HG03342 (cell line): ENCODE data around the gene NR2C2AP.

Experiments
- ATAC-seq: cut with Tn5 transposase; IDR thresholded peaks from one replicate; pipeline ENCODE4 v1.9.1; 2021; ENCODE audit warnings: mild to moderate bottlenecking, moderate library complexity; ENCODE audit not compliant: unreplicated experiment

The NR2C2AP gene

GRCh38 chr19:19215792-19216191 lies 12.6 kb upstream of the NR2C2AP start:
- ATAC-seq, result no peak

DNA sequence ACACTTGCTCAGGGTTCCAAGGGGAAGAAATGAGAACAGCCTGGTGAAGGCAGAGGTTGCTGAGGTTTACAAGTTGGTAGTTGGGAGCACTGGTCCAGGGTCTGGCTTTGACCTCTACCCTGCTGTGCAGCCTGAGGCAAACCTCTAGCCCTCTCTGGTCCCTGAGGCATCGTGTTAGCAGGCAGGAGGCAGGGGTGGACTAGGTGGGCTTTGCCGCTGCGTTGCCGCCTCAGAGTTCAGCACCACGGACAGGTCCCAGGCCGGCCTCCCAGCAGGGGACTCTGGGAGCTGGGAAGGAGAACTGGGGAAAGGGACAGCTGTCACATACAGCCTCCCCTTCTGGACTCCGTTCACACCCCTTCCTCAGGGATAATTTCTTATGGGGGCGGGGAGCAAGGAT lies 11.7 kb upstream of the NR2C2AP start:
- ATAC-seq, result no peak

GRCh38 chr19:19214159-19214490 lies 10.9 kb upstream of the NR2C2AP start:
- no peak for ATAC-seq

DNA sequence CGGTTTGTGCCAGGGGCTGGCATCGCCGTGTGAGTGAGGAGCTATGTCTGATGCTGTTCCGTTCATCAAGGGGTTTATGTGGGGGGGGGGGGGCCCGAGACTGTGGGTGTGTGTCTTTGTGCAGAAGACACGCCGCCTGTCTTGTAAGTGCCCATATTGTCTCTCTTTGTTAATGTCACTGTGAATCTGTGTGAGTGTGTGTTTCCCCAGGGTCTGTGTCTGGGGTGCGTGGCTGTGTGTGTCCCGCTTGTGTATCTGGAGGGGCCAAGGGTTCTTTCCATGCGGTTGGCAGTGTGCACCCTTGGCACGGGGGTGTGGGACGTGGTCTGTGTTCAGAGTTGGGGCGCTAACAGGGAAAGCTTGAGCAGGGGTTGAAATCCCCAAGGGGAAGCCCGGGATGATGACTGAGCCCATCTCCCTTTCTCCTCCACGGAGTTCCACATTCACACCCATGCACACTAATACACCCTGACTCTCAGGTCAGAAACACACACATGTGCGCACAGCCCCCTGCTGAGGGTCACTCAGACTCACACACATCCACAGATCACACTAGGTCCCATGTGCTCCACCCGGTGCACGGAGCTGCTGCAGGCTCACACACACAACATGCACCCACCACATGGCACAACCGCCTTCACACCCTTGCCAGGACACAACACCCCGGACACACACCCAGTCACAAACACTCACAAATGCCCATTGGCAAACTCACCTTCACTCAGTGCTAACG lies 10.4 kb upstream of the NR2C2AP start:
- no peak for ATAC-seq

- ATAC-seq, result no peak
Observed at GRCh38 chr19:19212916-19213315, 9.7 kb upstream of the NR2C2AP start.

- ATAC-seq, result no peak
Observed at GRCh38 chr19:19211499-19212420, 8.5 kb upstream of the NR2C2AP start, which contains the start of gene NCAN. NCAN (plus strand) TSS chr19:19211958; CDS start chr19:19216954, 4,996 bp downstream.

- no peak for ATAC-seq
Observed at GRCh38 chr19:19209372-19209771, 6.2 kb upstream of the NR2C2AP start.

DNA sequence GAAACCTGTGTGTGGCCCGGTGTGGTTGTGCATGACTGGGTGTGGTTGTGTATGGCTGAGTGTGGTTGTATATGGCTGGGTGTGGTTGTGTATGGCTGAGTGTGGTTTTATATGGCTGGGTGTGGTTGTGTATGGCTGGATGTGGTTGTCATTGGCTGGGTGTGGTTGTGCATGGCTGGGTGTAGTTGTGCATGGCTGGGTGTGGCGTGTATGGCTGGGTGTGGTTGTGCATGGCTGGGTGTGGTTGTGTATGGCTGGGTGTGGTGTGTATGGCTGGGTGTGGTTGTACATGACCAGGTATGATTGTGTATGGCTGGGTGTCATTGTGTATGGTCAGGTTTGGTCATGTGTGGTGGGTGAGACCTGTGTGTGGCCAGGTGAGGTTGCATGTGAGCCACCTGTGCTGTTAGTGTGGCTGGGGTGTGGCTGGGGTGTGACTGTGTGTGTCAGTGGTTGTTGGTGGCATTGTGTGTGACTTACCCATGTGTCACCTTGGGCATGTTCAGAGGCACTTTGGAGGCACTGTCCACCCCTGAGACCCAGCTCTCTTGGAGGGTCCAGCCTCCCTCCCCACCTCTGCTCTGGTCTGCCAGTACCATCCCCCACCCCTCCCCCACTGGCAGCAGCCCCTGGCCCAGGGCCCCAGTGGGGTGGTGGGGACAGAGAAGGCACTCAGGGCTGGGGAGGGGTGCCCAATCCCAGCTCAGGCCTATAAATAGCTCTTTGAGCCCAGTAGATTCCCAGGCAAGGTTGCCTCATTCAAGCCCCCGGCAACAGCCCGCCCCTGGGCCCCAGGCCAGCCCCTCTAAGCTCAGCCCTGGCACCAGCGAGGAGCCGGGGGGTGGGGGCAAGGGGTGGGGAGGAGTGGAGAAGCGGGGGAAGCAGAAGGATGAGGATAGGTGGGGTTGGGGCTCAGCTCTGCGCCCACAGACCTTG lies 4.7 kb upstream of the NR2C2AP start:
- ATAC-seq, result no peak

GRCh38 chr19:19206938-19207337 lies 3.7 kb upstream of the NR2C2AP start:
- ATAC-seq, result no peak

DNA sequence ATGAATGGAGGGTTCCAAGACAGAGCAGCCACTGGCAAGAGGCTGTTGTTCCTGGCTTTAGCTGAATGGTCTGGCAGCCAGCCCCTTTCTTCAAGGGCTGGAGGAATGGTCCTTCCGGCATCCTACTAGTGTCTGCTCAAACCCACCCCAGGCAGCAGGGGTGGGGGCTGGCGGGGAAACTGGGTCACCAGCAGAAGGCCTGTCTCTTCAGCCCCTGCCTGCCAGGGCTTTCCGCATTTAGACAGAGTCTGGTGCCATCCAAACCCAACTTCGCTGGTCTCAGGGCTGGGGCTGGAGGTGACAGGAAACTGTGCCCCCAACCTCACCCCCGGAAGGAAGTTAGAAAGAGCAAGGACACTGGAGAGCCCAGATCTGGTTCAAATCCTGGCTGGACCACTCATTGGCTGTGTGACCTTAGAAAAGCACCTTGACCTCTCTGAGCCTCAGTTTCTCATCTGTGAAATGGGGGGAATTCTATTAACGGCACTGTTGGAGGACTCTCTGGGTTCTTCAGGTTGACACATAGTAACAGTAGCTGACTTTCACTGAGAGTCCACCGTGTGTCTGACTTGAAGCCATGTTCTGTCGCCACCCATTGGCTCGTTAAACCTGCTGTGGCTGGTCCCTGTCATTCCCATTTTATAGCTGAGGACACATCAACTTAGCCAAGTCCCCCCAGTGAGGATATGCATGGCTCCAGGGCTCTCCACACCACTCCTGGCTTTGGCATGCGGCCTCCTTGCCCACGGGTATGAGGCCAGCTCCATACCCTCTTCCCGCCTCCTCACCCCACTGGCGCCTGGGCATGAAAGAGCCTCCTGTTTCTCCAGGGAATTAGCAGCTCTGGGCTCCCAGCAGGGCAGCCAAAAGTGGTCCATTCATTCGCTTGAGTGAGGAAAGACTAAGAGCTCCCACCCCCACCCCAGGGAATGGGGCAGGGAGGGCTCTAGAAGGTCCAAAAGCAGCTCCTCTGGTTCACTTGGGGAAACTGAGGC lies 2.5 kb upstream of the NR2C2AP start:
- ATAC-seq, result no peak

DNA sequence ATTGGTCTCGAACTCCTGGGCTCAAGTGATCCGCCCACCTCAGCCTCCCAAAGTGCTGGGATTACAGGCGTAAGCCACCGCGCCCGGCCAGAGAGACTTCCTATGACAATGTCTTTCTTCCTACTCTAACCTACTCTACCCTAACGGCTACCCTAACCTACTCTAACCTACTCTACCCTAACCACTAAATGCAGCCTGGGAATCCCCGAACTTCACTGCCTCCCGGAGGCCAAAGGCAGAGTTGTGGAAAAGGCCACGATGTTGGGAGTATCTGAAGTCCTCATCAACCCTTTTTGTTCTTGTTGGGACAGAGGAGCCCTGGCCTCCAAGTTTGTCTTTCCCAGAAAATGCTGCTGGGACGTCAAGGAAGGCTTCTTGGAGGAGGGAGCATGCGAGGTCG lies 967 bp upstream of the NR2C2AP start:
- no peak for ATAC-seq

- ATAC-seq, result peak; percentile 11
Observed at GRCh38 chr19:19202707-19203011, 555 bp downstream of the NR2C2AP start.

DNA sequence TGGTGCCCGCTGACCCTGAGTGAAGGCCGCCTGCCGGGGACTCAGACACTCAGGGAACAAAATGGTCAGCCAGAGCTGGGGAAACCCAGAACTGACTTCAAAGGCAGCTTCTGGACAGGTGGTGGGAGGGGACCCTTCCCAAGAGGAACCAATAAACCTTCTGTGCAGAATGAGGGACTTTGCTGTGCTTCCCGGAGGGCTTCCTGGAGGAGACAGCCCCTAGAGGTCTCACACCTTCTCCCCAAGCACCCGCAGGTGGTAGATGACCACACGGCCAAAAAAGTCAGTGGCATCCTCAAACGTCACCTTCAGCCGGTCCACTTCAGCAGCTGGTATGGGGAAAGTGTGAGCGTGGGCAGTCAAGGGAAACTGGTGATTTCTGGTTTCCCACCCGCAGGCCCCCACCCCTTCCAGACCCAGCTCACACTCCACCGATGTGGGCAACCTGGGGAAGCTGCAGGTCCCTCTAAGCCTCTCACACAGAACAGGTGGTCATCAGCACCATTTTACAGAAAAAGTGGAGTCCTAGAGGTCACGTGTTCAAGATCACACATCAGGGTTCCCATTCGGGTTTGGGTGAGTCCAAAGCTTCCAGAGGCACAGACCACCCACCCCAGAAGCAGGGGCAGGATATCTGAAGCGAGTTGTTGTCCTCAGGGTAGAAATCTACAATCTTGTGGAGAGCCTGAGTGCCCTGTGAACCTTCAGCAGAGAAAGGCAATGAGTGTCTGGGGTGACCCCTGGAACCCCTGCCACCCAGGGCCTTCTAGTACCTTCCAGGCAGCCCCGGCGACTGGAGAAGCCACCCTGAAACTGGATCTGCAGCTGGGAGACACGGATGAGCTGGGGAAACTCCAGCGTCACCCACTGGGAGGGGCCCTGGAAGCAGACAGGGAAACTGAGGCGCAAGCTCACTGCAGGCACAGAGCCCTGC lies 1.2 kb downstream of the NR2C2AP start:
- no peak for ATAC-seq

GRCh38 chr19:19193926-19194325 lies 9.3 kb downstream of the NR2C2AP start:
- no peak for ATAC-seq

- ATAC-seq, result no peak
Observed at GRCh38 chr19:19192910-19193423, 10.2 kb downstream of the NR2C2AP start.

DNA sequence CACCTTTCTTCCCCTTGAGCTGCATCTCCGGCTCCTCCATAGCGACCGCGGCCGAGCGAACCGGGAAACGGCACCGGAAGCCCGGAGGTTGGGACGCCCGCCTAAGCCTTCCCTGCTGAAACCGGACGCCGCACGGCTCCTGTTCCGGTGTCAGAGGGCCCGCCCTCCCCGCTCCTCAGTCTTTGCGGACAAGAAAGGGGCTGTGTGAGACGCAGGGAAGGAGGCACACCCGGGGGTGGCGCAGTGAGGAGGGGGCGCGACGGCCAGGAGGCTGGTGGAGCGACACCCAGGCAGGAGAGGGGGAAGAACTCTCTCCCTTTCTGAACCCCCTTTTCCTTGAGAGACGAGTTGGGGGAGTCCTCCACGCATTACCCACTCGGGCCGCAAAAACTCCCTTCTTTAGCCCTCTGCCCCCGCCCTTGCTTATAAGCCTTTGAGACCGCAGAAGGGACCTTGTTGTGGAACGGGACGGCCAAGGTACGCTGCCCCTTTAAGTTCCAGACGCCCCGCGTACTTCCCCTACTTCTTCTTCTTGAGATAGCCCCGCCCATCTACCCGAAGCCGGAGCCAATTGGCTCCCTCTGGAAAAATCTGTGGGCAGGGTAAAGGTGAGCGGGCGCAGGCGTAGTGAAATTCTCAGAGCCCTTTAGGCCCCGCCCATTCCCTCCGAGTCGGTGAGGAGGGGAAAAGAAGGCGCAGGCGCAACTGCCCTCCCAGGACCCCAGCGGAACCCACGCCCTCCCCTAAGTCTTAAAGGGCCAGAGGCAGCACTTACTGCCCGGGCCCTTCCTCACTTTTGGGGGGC lies 10.9 kb downstream of the NR2C2AP start, which contains the start of the genes BORCS8 and RFXANK:
BORCS8 (minus strand) TSS at position 75 of the 805 bp plus-strand sequence; CDS start at position 40, 35 bp downstream.
RFXANK (plus strand) TSS at position 181 of the 805 bp plus-strand sequence. CDS start 1,689 bp downstream, outside the sequence.
- ATAC-seq, result peak; percentile 84

DNA sequence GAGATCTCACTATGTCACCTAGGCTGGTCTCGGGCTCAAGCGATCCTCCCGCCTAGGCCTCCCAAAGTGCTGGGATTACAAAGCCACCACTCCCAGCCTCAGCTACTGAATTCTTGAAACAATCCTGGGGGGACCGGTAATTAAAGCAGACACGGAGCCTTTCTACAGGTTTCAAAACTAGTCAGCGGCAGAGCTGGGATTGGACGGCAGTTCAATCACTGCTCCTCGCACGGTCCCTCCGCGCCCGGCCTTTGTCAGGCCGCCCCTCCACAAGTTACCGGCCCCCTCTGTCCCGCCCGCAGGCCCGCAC lies 11.5 kb downstream of the NR2C2AP start:
- no peak for ATAC-seq

DNA sequence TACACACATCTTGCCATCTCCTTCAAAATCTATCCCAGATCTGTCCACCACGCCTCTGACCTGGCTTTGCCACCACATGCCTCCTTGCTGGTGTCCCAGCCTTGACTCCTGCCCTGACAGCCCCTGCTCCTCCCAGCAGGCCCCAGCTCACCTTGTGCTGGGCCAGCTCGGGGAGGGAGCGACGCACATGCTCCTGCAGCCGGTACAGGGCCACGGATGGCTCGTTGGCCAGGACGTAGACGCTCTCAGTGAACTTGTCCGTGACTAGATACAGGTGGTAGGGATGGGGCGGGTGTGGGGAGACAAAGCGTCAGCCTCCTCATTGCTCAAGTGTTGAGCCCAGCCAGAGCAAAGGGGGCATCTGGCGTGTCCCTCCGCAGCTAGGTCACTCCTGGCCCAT lies 16.5 kb downstream of the NR2C2AP start:
- no peak for ATAC-seq
